Measurements from ENCODE around the gene LEF1.

DNA sequence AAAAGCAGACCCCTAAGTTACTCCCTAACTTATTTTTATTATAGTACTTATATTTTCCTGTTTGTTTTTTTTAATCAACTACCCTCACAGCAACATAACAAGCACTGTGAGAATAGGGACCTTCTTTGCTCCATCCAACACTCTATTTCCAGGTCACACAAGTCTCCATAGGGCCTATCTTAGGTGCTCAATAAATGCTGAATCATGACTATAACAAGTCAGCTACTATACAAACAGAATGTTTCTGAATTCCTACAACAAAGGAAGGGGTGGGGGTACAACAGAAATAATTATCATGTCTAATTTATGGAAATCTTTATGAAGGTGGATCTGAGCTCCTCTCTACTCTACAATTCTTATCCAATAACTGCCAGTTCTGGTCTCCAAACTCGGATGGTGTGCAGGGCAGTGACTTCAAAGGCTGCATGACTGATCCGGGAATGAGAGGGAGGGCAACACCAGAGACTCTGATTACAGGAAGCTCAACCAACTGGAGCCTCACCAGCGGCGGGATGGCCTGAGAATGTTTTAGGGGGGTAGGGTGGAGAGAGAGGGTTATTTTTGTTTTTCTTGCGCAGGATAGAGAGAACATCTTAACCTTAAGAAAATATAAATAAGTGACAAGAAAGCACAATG lies 107.9 kb downstream of the LEF1 start:
- TF ChIP-seq POLR2AphosphoS5 (IDR thresholded peaks at IDR 0.05), result no peak
- TF ChIP-seq, protein P1, sequence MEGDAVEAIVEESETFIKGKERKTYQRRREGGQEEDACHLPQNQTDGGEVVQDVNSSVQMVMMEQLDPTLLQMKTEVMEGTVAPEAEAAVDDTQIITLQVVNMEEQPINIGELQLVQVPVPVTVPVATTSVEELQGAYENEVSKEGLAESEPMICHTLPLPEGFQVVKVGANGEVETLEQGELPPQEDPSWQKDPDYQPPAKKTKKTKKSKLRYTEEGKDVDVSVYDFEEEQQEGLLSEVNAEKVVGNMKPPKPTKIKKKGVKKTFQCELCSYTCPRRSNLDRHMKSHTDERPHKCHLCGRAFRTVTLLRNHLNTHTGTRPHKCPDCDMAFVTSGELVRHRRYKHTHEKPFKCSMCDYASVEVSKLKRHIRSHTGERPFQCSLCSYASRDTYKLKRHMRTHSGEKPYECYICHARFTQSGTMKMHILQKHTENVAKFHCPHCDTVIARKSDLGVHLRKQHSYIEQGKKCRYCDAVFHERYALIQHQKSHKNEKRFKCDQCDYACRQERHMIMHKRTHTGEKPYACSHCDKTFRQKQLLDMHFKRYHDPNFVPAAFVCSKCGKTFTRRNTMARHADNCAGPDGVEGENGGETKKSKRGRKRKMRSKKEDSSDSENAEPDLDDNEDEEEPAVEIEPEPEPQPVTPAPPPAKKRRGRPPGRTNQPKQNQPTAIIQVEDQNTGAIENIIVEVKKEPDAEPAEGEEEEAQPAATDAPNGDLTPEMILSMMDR (IDR thresholded peaks at IDR 0.05), result no peak
